HepG2 (cell line): ENCODE results near the gene ACOX3. TPM values are rescaled to one million over a fixed set of nuclear protein-coding genes. Genes with fewer than 3 reads are reported as not detected.

Source experiments
- ATAC-seq: fragments of 200-7000 bp; cut with Tn5 transposase; 3 replicates; pipeline ENCODE4 v1.9.1; 2020; ENCODE audit warnings: mild to moderate bottlenecking, moderate library complexity
- BruUV-seq: library from RNA; stranded (reverse); fragments of 400-500 nt; replicated peaks from 2 replicates; lab custom pipeline; 2021; lab: Mats Ljungman, UMichigan
- CTCF ChIA-PET: fragments of 300-600 bp; formaldehyde crosslinking; extraction: SDS; loops from one replicate; lab custom pipeline; 2021; ENCODE audit warnings: low total read pairs, inconsistent platforms, low intra/inter-chr PET ratio; lab: Yijun Ruan, JAX
- POLR2A ChIA-PET: fragments of 350-600 bp; sonication (Branson Sonifier 250); formaldehyde crosslinking; loops from one replicate; lab custom pipeline; 2020; ENCODE audit warnings: antibody characterized with exemption, inconsistent platforms; lab: Yijun Ruan, JAX
- DNase-seq: peaks from one replicate; pipeline ENCODE4 v3.0.0-alpha.2; 2015; ENCODE audit warnings: low spot score
- FAIRE-seq: peaks from 3 replicates; lab custom pipeline; 2011; peaks lifted over from hg19 to GRCh38; lab: Jason Lieb, UNC
- H2AFZ ChIP-seq: one replicate; pipeline ENCODE4 v1.6.1; 2011; ENCODE audit warnings: low read length, inconsistent platforms
- H3K27ac ChIP-seq: fragments of 300-600 bp; 3 replicates; pipeline ENCODE4 v1.8.0; 2011; ENCODE audit warnings: mixed run types, mild to moderate bottlenecking, mixed read lengths, low read length, inconsistent platforms; ENCODE audit not compliant: insufficient read depth; ENCODE audit errors: extremely low read length
- H3K27me3 ChIP-seq, 2 experiments: fragments of 200-600 bp in 1 of 2; 2 replicates in 1 of 2; 3 replicates in 1 of 2; pipeline versions ENCODE4 v1.6.0 to v1.8.0; 2011; ENCODE audit warnings: low read length in 2 of 2, mild to moderate bottlenecking in 2 of 2, moderate library complexity in 2 of 2, inconsistent platforms in 1 of 2; ENCODE audit not compliant: insufficient read depth in 2 of 2, control insufficient read depth in 1 of 2
- H3K36me3 ChIP-seq, 2 experiments: fragments of 200-600 bp in 1 of 2; replicated peaks in 1 of 2; 2 replicates in 1 of 2; 3 replicates in 1 of 2; pipeline versions ENCODE4 v1.5.1 to v1.8.0; 2011; ENCODE audit warnings: low read length in 2 of 2, inconsistent platforms in 1 of 2; ENCODE audit not compliant: insufficient read depth in 2 of 2, control insufficient read depth in 1 of 2
- H3K4me1 ChIP-seq: 2 replicates; pipeline ENCODE4 v1.5.1; 2012; ENCODE audit warnings: low read length, inconsistent platforms; ENCODE audit not compliant: insufficient read depth
- H3K4me2 ChIP-seq: 2 replicates; pipeline ENCODE4 v1.6.0; 2011; ENCODE audit warnings: low read depth, low read length, inconsistent platforms
- H3K4me3 ChIP-seq, 3 experiments: fragments of 200-600 bp in 1 of 3; sonication (generic), shearing (Covaris generic) in 1 of 3; replicated peaks in 1 of 3; 2 replicates each; pipeline ENCODE4 v1.5.1; 2011 to 2016; ENCODE audit warnings: low read length in 3 of 3, inconsistent platforms in 2 of 3, low read depth in 2 of 3, mild to moderate bottlenecking in 2 of 3, control low read depth in 1 of 3, mixed read lengths in 1 of 3; ENCODE audit not compliant: insufficient read depth in 1 of 3
- H3K79me2 ChIP-seq: one replicate; pipeline ENCODE4 v1.6.1; 2011; ENCODE audit warnings: low read length, inconsistent platforms; ENCODE audit not compliant: insufficient read depth
- H3K9ac ChIP-seq: 2 replicates; pipeline ENCODE4 v1.6.0; 2011; ENCODE audit warnings: mild to moderate bottlenecking, low read depth, low read length, inconsistent platforms; ENCODE audit not compliant: insufficient read depth
- H3K9me3 ChIP-seq: 2 replicates; pipeline ENCODE4 v1.5.1; 2012; ENCODE audit warnings: mild to moderate bottlenecking, low read length
- H4K20me1 ChIP-seq: 2 replicates; pipeline ENCODE4 v1.6.0; 2011; ENCODE audit warnings: inconsistent platforms, mild to moderate bottlenecking, low read length, moderate library complexity; ENCODE audit not compliant: insufficient read depth
- ATF6 ChIP-seq: sonication (generic); formaldehyde crosslinking; conservative IDR thresholded peaks from 2 replicates; pipeline ENCODE4 v1.4.0; 2020; ENCODE audit warnings: missing genetic modification reagents
- CCDC6 ChIP-seq: sonication (generic); formaldehyde crosslinking; IDR thresholded peaks from 2 replicates; pipeline ENCODE4 v1.8.1; 2022; ENCODE audit warnings: mild to moderate bottlenecking, missing genetic modification reagents, moderate library complexity
- FOXK2 ChIP-seq: fragments of 450-650 bp; IDR thresholded peaks from 2 replicates; pipeline ENCODE4 v1.6.1; 2016
- HOXA7 ChIP-seq: sonication (generic); formaldehyde crosslinking; IDR thresholded peaks from 2 replicates; pipeline ENCODE4 v1.8.1; 2022; ENCODE audit warnings: mild to moderate bottlenecking, missing genetic modification reagents, moderate library complexity
- KDM5B ChIP-seq: sonication (generic); formaldehyde crosslinking; IDR thresholded peaks from 2 replicates; pipeline ENCODE4 v1.4.0; 2020; ENCODE audit warnings: missing genetic modification reagents, mild to moderate bottlenecking, borderline replicate concordance
- MTA1 ChIP-seq: sonication (generic); formaldehyde crosslinking; IDR thresholded peaks from 2 replicates; pipeline ENCODE4 v1.4.0; 2020; ENCODE audit warnings: missing genetic modification reagents, mild to moderate bottlenecking, borderline replicate concordance
- REL ChIP-seq: sonication (generic); formaldehyde crosslinking; conservative IDR thresholded peaks from 2 replicates; pipeline ENCODE4 v1.8.0; 2022; ENCODE audit warnings: mild to moderate bottlenecking, missing genetic modification reagents, moderate library complexity
- ZNF264 ChIP-seq: sonication (generic); formaldehyde crosslinking; IDR thresholded peaks from 2 replicates; pipeline ENCODE4 v1.4.0; 2020; ENCODE audit warnings: missing genetic modification reagents
- ZSCAN31 ChIP-seq: sonication (generic); formaldehyde crosslinking; IDR thresholded peaks from 2 replicates; pipeline ENCODE4 v1.5.0; 2020; ENCODE audit warnings: low read depth, mild to moderate bottlenecking, missing genetic modification reagents
- WGBS: methylation state at CpG from one replicate; pipeline ENCODE4 v1.1.6; 2017; ENCODE audit warnings: low lambda C conversion rate; 5-methylcytosine and 5-hydroxymethylcytosine counted together
- in situ Hi-C: cut with HindIII; loops from 2 replicates; pipeline ENCODE4 v1.10.0; 2017; ENCODE audit warnings: low pct_unique_long_range_greater_than_20kb; ENCODE audit not compliant: extremely low pct_ligation_motif_present
- intact Hi-C: fragments of 100-400 bp; cut with micrococcal nuclease; formaldehyde crosslinking; loops from one replicate; pipeline ENCODE4 v1.10.0; 2022; ENCODE audit not compliant: unreplicated experiment
- polyA plus RNA-seq, 8 experiments: library from polyadenylated mRNA; depleted of rRNA in 3 of 8; stranded (reverse) in 7 of 8; unstranded in 1 of 8; fragments of >200 nt; fragmentation: Illumina TruSeq in 4 of 8; extraction: Trizol in 4 of 8; gene quantifications; 2 replicates each; pipeline versions ENCODE4 v1.2.1 to v1.2.3, GENCODE V29; 2011 to 2016; ENCODE audit warnings: low read depth in 4 of 8, missing spikeins in 1 of 8, mixed read lengths in 1 of 8; ENCODE audit not compliant: insufficient read depth in 1 of 8
- total RNA-seq, 5 experiments: library from RNA; depleted of rRNA; stranded (reverse); fragments of >200 nt; fragmentation: Illumina TruSeq; extraction: Trizol; gene quantifications; 2 replicates each; pipeline ENCODE4 v1.2.3, GENCODE V29; 2016; ENCODE audit warnings: low read depth in 1 of 5
- TF ChIP-seq, protein P1 (sequence below): sonication (generic); formaldehyde crosslinking; IDR thresholded peaks from 2 replicates; pipeline ENCODE4 v1.8.1; 2023; ENCODE audit warnings: mild to moderate bottlenecking, missing genetic modification reagents

ACOX3 gene
- total and polyA plus RNA-seq, 2 of the 13 experiments (the other 11 are each of a cell fraction or from before 2014, with no cell fraction given): 4.2 to 17.8 TPM

GRCh38 chr4:8332038-8332857 is 108.3 kb downstream of the ACOX3 start:
- Histone ChIP-seq H3K4me1 (peaks cover 17% of the 10 kb centered on the region), H3K4me2 (no peak overlapping the region), H4K20me1 (no peaks in the 10 kb centered on the region), H3K9ac (no peak overlapping the region), H3K27me3 (peaks cover 3 to 38% of the 10 kb centered on the region in 2 experiments; a peak in 3 of 5 replicates), H3K36me3 (no peaks in the 10 kb centered on the region), H3K9me3 (peaks cover 5% of the 10 kb centered on the region; the same call in 1 of the 2 replicates), H2AFZ (no peak overlapping the region), H3K79me2 (no peaks in the 10 kb centered on the region), H3K4me3 (no peak overlapping the region), H3K27ac (no peak overlapping the region)
- ATAC-seq (no peak), FAIRE-seq (no peak), DNase-seq (no peak)
- intact Hi-C loops (no loop called here), in situ Hi-C loops (no loop called here)
- TF ChIP-seq HOXA7 (no peak), ZNF264 (peak; percentile 70; the same call in 1 of the 2 replicates)
- BruUV-seq: no TSS peak
- 8% methylated on average over 9 of the region's 12 CpGs for WGBS
- ChIA-PET POLR2A (no interaction called here), CTCF (no interaction called here)

DNA sequence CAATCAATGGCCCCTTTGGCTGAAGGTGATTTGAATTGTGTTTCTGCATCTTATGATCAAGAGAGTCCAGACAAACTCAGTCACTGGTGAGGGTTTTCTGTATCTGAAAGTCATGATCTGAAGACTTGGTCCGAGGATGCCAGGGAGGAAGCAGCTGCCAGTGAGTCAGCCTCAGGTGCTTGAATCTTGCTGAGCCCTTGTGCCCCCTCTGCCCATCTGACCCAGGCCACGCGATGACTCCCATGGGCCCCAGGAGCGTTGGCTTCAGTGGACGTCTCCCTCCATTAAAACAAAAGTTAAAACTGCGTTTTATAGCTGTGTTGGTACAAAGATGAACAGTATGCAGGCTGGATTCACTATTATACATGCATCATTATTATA is 109.0 kb downstream of the ACOX3 start:
- peaks cover 8% of the 10 kb centered on the region; the same call in 1 of the 2 replicates for H3K9me3 ChIP-seq
- H4K20me1 ChIP-seq: no peaks in the 10 kb centered on the region
- no peak for ATAC-seq
- no peak overlapping the region for H3K4me3 ChIP-seq
- ChIA-PET POLR2A (no interaction called here), CTCF (no interaction called here)
- no peaks in the 10 kb centered on the region for H3K36me3 ChIP-seq
- no peak overlapping the region for H2AFZ ChIP-seq
- H3K27me3 ChIP-seq: peaks cover 3 to 38% of the 10 kb centered on the region in 2 experiments; a peak in 3 of 5 replicates
- no peak overlapping the region for H3K4me2 ChIP-seq
- in situ Hi-C loops: no loop called here
- no peaks in the 10 kb centered on the region for H3K79me2 ChIP-seq
- H3K27ac ChIP-seq: no peak overlapping the region
- intact Hi-C loops: no loop called here
- TF ChIP-seq, protein P1, sequence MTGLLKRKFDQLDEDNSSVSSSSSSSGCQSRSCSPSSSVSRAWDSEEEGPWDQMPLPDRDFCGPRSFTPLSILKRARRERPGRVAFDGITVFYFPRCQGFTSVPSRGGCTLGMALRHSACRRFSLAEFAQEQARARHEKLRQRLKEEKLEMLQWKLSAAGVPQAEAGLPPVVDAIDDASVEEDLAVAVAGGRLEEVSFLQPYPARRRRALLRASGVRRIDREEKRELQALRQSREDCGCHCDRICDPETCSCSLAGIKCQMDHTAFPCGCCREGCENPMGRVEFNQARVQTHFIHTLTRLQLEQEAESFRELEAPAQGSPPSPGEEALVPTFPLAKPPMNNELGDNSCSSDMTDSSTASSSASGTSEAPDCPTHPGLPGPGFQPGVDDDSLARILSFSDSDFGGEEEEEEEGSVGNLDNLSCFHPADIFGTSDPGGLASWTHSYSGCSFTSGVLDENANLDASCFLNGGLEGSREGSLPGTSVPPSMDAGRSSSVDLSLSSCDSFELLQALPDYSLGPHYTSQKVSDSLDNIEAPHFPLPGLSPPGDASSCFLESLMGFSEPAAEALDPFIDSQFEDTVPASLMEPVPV (CRISPR knock-in tag): no peak
- TF ChIP-seq ATF6: no peak
- TF ChIP-seq REL (CRISPR knock-in tag): no peak
- TF ChIP-seq KDM5B: no peak
- no peak for TF ChIP-seq FOXK2
- no peak for TF ChIP-seq CCDC6 (CRISPR knock-in tag)
- no peak for TF ChIP-seq ZSCAN31
- TF ChIP-seq MTA1: no peak
- DNase-seq: no peak
- 0% methylated on average over 3 of the region's 6 CpGs for WGBS
- H3K9ac ChIP-seq: no peak overlapping the region
- H3K4me1 ChIP-seq: peaks cover 17% of the 10 kb centered on the region
- FAIRE-seq: no peak
- no TSS peak for BruUV-seq
